Stomach (tissue), 4 donors: Measurements from ENCODE around the gene NFKBIB.

ENCODE experiments used
- CTCF ChIP-seq, 7 experiments: fragments of 450-650 bp in 4 of 7; fragments of 200-600 bp in 3 of 7; sonication (generic) in 3 of 7; IDR thresholded peaks; one replicate each; pipeline ENCODE4 v1.5.1; 2016 to 2019; ENCODE audit warnings: antibody characterized with exemption in 7 of 7, control low read depth in 2 of 7, mild to moderate bottlenecking in 1 of 7
- POLR2A ChIP-seq, 4 donors: fragments of 450-650 bp; IDR thresholded peaks; one replicate each; pipeline ENCODE4 v1.6.1; 2016; ENCODE audit warnings: antibody characterized with exemption in 4 of 4, control low read depth in 2 of 4, mild to moderate bottlenecking in 1 of 4, moderate library complexity in 1 of 4

- TF ChIP-seq CTCF (IDR thresholded peaks at IDR 0.05): no peak
- no peak for TF ChIP-seq POLR2A (IDR thresholded peaks at IDR 0.05)
Measured at GRCh38 chr19:38870612-38871011, 29.2 kb upstream of the NFKBIB start.
